Measurements from ENCODE around the gene SAMHD1. TPM values are rescaled to one million over a fixed set of nuclear protein-coding genes. Genes with fewer than 3 reads are reported as not detected.

The SAMHD1 gene
- total and polyA plus RNA-seq, 2 of the 13 experiments (the other 11 are each of a cell fraction or from before 2014, with no cell fraction given) = 16.9 to 43.5 TPM

- no peak for TF ChIP-seq ZNF678 (CRISPR knock-in tag; IDR thresholded peaks at IDR 0.05)
- TF ChIP-seq TRAFD1 (CRISPR knock-in tag; IDR thresholded peaks at IDR 0.05; ENCODE audit: borderline replicate concordance) = no peak; the same call in 1 of the 2 replicates
- no peak for TF ChIP-seq NKX3-1 (CRISPR knock-in tag; IDR thresholded peaks at IDR 0.05)
- peak; percentile 43; the same call in 1 of the 2 replicates for TF ChIP-seq ETV5 (CRISPR knock-in tag; IDR thresholded peaks at IDR 0.05; ENCODE audit: borderline replicate concordance)
- no peak for TF ChIP-seq NFYC (CRISPR knock-in tag; IDR thresholded peaks at IDR 0.05)
- no peak for TF ChIP-seq ZBTB21 (CRISPR knock-in tag; IDR thresholded peaks at IDR 0.05)
- TF ChIP-seq ZNF549 (CRISPR knock-in tag; IDR thresholded peaks at IDR 0.05) = no peak
- TF ChIP-seq ZNF746 (CRISPR knock-in tag; IDR thresholded peaks at IDR 0.05) = no peak; the same call in 1 of the 2 replicates
- TF ChIP-seq SP5 (CRISPR knock-in tag; IDR thresholded peaks at IDR 0.05; ENCODE audit: borderline replicate concordance, low read depth) = no peak
- TF ChIP-seq ZBTB39 (CRISPR knock-in tag; IDR thresholded peaks at IDR 0.05) = no peak
- no peak for TF ChIP-seq RFX1 (IDR thresholded peaks at IDR 0.05)
- TF ChIP-seq ZXDC (CRISPR knock-in tag; IDR thresholded peaks at IDR 0.05) = no peak
- TF ChIP-seq ZNF136 (CRISPR knock-in tag; IDR thresholded peaks at IDR 0.05; ENCODE audit: low read depth) = no peak
- no peak for TF ChIP-seq ZBTB25 (CRISPR knock-in tag; IDR thresholded peaks at IDR 0.05)
- no peak for TF ChIP-seq ZNF260 (CRISPR knock-in tag; IDR thresholded peaks at IDR 0.05; ENCODE audit: borderline replicate concordance, low read depth)
Observed at GRCh38 chr20:36927704-36928103, 23.8 kb downstream of the SAMHD1 start (continued).
